VCaP (cell line): ENCODE measurements around the gene C19orf25.

ENCODE experiments used
- H3K27ac ChIP-seq: fragments of 450-650 bp; 2 replicates; pipeline ENCODE4 v1.5.1; 2017
- CTCF ChIP-seq: fragments of 450-650 bp; conservative IDR thresholded peaks from 2 replicates; pipeline ENCODE4 v1.5.1; 2017; ENCODE audit warnings: mild to moderate bottlenecking, moderate library complexity

Gene C19orf25

GRCh38 chr19:1507192-1507660 lies 28.2 kb upstream of the C19orf25 start:
- H3K27ac ChIP-seq: peak overlapping the region; percentile 75
- no peak for TF ChIP-seq CTCF

DNA sequence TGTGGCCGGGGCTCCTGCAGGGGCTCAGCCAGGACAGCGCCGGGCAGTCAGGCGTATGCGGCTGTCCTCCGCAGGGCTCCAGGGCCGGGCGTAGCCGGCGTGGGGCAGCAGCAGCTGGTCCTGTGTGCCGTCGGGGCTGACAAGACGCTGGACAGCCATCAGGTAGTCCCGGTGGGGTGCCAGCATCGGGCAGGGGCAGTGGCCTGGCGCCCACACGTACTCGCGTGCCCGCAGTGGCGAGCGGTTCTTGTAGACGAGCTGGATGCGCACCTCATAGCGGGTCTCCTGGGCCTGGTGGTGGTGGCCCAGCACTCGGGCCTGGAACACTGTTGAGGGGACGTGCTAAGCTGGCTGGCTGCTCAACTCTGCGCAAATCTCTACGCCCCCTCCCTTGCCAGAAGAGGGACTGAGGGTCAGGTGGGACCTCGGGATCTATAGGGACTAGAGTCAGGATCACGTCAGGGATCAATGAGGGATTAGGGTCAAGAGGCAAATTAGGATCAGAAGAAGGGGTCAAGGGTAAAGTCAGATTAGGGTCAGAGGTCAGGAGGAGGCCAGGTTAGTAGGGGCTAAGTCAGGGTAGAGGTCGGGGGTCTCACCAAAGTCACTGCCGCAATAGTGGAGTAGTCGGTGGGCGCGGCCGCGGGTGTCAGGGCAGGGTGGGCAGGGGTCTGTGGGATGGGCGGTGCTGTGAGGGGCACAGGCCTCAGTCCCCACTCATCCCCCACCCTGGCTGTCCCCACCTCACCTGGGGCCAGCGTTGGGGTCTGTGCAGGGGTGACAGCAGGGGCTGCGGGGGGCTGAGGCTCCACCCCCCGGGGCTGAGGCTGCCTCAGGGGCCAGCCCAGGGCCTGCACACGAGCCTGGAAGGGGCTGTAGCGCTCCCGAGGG lies 27.2 kb upstream of the C19orf25 start:
- no peak for TF ChIP-seq CTCF
- no peak overlapping the region for H3K27ac ChIP-seq

DNA sequence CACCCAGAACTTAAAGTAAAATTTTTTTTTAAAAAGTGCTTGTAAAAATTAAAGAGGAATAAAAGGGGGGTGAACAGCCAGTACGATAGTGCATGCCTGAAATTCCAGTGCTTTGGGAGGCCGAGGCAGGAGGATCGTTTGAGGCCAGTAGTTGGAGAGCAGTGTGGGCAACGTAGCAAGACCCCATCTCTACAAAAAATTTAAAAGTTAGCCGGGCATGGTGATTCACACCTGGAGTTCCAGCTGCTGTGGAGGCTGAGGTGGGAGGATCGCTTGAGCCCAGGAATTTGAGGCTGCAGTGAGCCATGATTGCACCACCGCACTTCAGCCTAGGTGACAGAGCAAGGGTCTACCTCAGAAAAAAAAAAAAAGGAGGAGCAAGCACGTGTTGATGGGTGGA lies 26.0 kb upstream of the C19orf25 start:
- H3K27ac ChIP-seq: no peak overlapping the region
- TF ChIP-seq CTCF: no peak

GRCh38 chr19:1503925-1504773 lies 25.1 kb upstream of the C19orf25 start:
- TF ChIP-seq CTCF: no peak
- no peak overlapping the region for H3K27ac ChIP-seq

DNA sequence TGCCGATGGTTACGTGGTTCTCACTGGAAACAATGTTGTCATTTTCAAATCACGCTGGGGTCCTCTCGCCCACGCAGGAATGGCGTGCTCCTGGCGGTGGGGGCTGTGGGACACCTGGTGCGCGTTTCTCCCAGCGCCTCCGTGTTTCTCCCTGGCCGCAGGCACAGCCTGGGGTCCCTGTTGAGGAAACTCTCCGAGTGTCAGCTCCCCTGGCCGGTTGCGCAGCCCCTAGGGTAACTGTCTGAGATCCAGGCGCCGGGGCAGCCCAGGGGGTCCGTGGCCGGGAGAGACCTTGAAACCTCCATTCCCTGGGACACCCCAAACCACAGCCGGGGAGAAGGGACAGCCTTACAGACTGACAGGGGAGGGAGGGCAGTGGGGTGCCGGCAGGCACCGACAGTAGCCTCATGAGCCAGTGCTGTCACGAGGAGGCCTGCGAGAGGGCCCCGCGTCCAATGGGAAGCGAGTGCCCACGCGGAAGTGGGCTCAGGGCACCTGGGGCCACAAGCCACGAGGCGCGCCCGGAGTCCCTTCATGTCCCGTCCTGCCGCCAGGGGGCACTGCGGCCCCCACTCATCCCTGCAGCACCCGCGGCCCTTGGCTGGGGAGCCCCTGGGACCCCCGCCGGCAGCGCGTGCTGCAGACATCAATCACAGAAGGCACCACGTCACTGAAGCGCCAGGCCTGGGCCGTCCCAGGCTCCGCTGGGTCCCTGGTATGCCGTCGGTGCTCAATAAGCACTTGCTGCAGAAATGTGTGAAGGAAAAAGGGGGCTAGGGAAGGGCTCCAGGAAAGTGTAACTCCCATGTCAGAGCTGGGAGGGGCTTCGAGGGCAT lies 24.3 kb upstream of the C19orf25 start:
- H3K27ac ChIP-seq: no peak overlapping the region
- TF ChIP-seq CTCF: peak; percentile 77

DNA sequence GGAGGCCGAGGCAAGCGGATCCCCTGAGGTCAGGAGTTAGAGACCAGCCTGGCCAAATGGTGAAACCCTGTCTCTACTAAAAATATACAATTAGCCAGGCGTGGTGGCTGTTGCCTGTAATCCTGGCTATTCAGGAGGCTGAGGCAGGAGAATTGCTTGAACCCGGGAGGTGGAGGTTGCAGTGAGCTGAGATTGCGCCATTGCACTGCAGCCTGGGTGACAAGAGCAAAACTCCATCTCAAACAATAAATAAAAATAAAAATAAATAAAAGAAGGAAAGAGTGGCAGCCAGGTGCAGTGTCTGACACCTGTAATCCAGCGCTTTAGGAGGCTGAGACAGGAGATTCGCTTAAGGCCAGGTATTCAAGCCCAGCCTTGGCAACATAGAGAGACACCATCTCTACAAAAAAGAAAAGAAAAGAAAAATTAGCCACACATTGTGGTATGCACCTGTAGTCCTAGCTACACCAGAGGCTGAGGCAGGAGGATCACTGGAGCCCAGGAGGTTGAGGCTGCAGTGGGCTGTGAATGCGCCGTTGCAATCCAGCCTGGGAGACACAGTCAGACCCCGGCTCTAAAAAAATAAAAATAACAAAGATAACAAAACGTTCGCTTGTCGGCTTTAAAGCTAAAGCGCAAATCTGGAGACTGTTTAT lies 23.5 kb upstream of the C19orf25 start:
- no peak for TF ChIP-seq CTCF
- H3K27ac ChIP-seq: no peak overlapping the region
